LNCAP (cell line): ENCODE results near the gene NSF.

Source experiments
- TF ChIP-seq, protein P1 (sequence below): fragments of 450-650 bp; IDR thresholded peaks from 2 replicates; pipeline ENCODE4 v1.5.1; 2017; ENCODE audit warnings: mild to moderate bottlenecking

The NSF gene

DNA sequence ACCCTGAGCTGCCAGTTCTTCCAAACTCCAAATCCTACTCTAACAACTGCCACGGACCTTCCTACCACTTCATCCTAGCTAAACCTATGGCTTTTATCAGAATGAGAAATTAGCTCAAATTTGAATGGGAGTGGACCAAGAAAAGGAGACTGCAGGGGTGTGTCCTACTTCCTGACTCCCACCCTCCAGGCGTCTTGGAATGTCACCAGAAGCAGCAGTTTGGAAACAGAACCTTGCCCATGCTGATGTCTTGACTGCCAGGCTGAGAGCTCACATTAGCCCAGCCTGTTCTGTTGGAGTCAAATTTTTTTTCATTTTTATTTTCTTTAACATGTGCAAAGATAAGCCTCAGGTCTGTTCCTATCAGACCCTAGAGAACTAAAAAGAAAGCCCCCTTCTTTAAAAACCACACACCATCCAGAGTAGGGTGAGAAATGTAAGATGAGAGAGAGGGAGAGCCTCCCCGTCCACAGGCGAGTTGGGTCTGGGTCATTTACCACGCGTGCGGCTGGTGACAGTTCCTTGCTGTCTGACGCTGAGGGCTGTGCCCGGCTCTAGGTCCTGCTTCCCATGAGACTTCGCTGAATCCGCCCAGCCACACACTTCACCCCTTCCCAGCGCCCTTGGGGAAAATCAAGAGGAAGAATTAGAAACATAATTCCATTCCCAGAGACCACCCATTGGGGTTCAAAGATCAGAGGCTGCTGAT, 173.7 kb downstream of the NSF start:
- TF ChIP-seq, protein P1, sequence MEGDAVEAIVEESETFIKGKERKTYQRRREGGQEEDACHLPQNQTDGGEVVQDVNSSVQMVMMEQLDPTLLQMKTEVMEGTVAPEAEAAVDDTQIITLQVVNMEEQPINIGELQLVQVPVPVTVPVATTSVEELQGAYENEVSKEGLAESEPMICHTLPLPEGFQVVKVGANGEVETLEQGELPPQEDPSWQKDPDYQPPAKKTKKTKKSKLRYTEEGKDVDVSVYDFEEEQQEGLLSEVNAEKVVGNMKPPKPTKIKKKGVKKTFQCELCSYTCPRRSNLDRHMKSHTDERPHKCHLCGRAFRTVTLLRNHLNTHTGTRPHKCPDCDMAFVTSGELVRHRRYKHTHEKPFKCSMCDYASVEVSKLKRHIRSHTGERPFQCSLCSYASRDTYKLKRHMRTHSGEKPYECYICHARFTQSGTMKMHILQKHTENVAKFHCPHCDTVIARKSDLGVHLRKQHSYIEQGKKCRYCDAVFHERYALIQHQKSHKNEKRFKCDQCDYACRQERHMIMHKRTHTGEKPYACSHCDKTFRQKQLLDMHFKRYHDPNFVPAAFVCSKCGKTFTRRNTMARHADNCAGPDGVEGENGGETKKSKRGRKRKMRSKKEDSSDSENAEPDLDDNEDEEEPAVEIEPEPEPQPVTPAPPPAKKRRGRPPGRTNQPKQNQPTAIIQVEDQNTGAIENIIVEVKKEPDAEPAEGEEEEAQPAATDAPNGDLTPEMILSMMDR: no peak

DNA sequence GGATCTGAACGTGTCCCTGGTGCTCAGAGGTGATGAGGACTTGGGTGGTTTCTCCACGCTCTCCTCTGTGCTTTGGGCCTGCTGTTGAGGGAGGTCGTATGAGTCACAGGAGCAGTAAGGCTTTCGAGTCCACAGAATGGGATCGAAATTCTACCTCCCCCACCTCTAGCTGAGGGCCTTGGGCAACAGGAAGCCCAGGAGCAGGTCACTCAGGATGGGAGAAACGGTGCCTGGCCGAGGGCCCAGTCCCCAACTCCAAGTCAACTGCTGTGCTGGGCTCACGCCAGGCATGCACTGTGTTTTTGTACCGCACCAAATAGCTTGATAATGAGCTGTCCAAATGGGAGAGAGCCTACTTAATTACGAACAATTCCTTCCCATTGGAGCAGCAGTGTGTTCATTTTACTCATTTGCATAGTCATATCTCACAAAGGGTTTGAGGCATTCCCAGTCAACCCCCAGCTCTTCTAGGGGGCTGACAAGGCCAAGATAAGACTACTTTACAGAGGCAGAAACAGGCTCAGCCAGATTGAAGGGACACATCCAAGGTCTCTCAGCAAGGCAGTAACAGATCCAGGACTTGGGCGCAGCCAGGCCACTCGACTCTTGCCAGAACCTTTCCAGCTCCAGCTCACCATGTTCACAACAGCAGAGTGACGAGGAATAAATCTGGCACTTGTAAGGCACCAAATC, 174.4 kb downstream of the NSF start:
- TF ChIP-seq, protein P1: no peak

DNA sequence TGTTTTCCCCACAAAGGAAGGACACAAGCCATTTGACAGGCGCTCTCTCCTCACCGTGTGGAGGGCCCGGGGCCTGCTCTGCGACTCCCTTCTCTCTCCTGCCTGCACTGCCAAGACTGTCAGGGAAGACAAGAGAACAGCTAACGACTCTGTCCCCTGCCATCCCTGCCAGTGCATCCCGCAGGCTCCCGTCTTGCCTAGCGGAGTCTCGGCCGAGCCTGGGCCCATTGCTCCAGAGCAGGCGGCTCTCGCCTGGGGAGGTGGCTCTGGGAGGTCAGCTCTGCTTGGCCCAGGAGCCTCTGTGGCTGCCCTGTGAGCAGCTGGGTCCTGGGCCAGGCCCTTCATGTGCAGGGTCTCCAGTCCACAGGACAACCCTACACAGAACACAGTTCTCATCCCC, 175.0 kb downstream of the NSF start:
- TF ChIP-seq, protein P1: no peak

DNA sequence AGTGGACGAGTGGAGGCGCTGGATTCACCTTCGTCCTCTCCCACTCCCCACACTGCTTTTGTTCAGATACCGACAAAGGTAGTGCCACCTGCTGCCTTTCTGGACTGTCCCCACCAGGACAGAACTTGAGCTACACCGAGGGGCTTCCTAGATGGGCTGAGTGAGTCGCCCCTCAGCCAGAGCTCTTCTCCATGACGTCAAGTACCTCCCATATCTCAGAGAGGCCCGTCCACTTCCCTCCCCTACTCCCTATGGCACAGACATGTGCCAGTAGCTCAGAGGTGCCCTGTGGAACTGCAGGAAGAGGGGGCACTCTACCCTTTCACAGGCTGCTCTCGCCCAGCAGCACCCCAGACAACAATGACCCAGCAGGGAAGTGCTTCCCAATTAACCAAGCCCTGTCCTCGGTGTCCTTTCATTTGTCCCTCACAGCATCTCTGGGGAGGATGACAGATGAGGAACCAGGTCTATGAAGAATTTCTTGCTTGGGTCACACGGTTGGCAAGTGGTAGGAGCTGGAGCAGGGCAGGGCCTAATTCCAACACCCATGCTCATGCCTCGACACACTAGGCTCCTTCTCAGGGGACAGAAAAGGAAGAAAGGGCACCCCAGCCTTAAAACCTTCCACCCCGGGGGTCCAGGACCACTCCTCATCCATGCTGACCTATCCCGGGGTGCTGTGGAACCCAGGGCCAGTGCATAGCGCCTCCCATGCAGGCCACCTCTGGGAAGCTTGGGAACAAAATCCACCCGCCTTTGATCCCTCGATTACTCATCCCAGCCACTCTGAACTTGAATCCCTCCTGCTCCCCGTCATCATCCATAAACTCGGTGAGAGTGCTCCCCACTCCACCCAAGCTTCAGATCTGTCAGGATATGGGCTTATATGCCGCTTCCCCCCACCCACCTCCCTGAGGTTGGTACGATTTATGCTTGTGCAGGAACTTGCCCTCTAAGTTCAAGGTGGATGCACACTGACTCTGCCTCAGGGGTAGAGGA, 176.3 kb downstream of the NSF start:
- TF ChIP-seq, protein P1: no peak

DNA sequence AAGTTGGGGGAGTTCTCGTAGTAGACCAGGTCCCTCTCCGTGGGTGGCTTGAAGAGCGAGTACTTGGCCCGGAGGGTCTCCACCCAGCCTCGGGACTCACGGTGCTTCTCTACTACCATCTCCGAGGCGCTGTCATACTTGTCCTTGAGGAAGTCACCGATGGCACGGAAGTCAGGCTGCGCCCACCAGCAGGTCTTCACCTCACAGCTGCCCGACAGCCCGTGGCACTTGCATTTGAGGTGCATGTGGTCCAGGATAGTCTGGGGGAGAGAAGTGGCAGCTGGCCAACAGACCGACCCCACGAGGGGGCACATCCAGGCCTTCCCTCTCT, 178.0 kb downstream of the NSF start:
- TF ChIP-seq, protein P1: no peak

DNA sequence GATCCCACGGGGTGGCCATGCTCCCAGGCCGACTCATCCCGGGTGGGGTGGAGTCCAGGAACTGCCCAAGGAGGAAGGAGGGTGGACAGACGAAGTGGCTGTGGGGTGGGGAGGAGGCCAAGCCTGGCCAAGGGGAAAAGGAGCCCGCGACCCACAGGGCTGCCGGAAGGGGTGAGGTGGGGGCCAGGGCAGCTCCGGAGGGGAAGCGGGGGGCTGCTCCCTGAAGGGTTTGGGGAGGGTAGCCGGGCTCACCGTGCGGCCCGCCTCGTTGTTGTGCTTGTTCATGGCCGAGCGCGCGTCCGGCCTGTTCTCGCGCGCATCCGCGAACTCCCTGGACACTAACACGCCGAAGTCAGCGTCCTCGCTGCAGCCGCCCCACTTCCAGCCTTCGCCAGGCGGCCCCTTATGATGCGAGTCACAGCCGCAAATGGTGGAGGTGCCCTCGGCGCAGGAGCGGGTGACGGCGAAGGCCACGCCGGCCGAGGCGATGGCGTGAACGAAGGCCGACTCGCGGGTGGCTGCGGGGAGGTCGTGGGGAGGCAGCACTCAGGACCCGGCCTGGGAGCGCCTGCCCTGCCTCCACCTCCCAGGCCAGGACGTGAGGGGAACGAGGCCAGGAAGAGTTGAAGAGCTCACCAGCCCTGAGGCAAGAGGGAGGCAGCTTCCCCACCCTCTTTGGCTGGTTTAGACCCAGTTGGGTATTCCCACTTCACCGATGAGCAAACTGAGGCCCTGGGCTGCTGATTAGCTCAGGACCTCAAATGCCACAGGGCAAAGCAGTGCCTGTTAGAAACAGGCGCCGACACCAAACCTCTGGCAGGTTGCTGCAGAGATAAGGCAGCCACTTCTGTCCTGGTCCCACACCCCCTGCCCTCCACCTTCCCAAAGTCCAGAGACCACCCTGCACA, 179.3 kb downstream of the NSF start:
- TF ChIP-seq, protein P1: no peak

DNA sequence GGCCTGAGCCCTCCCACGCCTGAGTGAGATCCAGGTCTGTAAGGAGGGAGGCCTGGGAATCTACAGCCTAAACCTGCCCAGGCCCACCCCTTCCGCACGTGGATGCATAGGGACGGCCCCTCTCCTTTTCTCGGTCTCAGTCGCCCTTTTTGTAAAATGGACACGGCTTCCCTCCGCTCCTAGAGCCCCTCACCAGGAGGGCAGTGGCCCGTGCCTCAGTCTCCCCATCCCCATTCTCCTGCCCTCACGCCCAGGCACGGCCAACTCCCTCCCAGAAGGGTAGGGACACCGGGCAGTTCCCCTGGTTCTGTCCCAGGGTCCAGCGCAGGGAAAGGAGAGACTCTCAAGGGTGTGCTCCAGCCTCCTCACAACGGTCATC, 180.0 kb downstream of the NSF start:
- TF ChIP-seq, protein P1: no peak
